Measurements from ENCODE around the gene FCN2.

The FCN2 gene

DNA sequence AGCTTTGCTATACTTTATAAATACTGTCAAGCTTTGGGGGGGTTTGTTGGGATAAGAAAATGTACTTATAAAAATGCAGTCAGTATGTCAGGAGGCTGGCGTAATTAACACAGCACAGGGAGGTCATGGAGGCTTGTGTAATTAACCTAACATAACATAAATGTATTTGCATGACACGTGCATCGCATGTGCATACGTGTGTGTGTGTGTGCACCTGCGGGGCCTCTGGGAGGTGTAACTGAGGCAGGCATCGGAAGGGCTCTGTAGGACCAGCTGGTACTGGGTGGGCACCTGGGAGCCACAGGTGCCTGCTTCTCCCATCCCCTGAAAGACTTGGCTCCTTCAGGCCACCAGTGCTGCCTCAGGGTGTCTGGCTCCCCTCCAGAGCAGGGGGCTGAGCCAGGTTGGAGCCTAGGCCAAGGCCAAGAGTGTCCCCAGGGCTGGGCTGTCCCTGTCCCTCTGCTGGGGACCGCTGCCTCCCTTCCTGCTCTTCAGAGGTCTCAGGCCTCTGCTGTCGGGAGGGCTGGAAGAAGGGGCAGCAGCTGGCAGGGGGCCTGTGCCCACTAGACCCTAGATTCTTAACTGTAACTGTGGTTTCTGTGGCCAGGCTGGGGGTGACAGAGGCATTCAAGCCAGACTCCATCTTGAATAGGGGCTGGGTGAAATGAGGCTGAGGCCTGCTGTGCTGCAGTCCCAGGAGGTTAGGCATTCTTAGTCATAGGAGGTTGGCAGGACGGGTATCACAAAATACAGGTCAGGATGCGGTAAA, 9.0 kb downstream of the FCN2 start:
- DNase-seq, result no peak

DNA sequence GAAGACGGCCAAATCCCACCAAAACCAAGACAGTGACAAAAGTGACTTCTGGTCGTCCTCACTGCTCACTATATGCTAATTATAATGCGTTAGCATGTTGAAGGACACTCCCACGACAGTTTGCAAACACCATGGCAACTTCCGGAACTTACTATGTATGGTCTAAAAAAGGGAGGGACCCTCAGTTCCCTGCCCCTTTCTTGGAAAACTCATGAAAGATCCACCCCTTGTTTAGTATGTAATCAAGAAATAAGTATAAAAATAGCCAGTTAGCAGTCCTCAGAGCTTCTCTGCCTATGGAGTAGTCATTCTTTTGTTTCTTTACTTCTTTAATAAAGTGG, 9.5 kb downstream of the FCN2 start:
- DNase-seq, result no peak

- DNase-seq, result no peak
Observed at GRCh38 chr9:134891053-134891452, 10.4 kb downstream of the FCN2 start.

- DNase-seq, result no peak
Observed at GRCh38 chr9:134891713-134892112, 11.1 kb downstream of the FCN2 start.

- no peak for DNase-seq
Observed at GRCh38 chr9:134892221-134892620, 11.6 kb downstream of the FCN2 start.

DNA sequence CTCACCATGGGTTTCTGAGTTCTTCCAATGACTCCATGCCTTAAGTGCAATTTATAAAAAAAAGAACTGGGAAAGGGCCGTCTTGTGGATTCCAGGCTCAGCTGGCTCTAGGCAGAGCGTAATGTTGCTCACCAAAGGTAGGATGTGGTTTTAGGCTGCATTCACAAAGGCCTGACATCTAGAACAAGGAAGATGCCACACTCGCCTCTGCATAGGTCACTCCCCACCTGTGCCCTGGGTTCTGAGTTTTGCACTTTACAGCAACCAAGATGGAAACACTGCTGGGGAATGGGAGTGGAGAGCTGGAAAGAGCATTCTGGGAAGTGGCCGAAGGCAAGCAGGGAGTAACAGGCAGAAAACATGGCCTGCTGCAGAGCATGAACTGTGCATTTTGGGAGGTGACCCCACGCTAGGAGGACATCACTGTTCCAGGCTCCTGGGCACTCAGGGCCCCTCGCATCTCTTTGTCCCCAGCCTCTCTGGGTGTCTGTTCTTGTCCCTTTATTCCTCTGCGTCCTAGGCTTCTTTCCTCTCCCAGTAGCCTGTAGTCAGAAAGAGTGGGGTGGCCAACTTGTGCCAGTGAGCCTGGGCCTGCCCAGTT, 12.3 kb downstream of the FCN2 start:
- DNase-seq, result no peak

GRCh38 chr9:134894136-134894860, 13.7 kb downstream of the FCN2 start:
- no peak for DNase-seq

DNA sequence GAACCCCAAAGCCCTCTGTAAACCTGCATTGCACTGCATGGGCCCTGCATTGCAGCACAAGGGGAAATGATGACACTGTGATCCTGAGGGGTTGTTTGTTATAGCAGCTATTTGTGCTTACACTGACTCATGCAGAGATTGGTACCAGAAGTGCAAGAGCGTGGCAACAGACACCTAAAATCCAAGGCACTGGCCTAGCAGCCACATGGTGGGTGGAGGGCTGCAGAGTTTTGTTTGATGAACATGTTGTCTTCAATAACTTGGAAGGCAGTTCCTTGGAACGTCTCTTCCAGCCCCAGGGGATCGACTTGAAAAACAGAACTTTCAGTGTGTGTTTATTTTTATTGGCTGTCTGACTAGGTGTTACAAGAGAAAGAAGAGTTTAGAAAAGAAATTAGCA, 14.5 kb downstream of the FCN2 start:
- no peak for DNase-seq

GRCh38 chr9:134895567-134895907, 14.9 kb downstream of the FCN2 start:
- no peak for DNase-seq

GRCh38 chr9:134895908-134896833, 15.6 kb downstream of the FCN2 start:
- DNase-seq, result peak; percentile 81

DNA sequence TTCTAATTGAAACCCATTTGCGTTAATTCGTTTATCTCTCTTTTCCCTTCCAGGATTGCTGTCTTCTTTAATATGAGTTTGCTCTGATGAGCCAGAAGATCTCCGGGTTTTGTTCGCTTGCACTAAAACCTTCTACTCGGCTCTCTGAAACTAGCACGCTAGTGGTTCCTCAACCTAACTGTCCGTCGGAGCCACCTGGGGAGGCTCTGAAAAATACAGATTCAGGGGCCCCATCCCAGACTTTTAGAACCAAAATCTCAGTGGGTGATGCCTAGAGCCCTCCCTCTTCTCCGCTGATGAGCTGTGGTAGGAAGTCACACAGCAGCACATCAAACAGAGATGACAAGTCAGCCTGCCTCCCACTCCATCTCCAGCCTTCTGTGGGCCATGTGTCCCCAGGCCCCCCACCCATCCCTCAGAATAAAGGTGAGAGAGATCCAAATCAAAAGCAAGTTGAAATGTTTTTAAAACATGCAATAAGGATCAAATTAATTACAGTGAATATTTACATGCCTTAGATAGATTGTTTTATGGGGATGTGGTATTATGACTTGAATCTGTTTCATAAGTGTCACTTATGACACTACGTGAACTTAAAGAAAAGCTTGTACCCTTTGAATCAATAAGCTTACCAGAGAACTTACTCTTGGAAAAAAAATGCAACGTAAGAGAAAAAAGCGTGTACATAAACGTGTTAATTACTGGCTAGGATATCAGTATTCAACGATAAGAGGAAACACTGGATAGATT, 16.4 kb downstream of the FCN2 start:
- no peak for DNase-seq

DNA sequence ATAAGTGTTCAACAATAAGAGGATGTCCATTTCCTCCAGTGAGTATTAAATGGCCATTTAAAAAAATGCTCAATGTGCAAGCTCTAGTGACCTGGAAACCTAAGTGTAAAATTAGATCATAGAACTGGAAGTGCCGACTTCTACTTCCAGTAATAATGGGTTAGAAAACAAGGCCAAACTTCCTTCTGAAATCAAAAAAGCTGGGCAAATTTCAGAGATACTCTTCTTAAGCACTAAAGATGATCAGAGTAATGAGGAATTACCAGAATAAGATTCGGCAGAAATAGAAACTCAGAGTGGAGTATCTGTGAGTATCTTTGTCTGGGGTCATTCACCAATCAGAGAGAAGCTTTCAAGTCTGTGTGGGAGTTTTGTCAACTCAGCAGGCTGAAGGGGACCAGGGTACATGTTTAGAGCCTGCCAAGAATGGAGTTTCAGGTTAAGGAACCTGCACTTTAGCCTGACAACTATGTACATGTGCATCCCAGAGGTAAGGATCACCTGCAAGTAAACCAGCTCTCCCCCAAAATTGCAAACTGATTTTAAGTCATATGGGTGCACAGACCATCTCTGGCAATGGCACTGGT, 17.1 kb downstream of the FCN2 start:
- no peak for DNase-seq

DNA sequence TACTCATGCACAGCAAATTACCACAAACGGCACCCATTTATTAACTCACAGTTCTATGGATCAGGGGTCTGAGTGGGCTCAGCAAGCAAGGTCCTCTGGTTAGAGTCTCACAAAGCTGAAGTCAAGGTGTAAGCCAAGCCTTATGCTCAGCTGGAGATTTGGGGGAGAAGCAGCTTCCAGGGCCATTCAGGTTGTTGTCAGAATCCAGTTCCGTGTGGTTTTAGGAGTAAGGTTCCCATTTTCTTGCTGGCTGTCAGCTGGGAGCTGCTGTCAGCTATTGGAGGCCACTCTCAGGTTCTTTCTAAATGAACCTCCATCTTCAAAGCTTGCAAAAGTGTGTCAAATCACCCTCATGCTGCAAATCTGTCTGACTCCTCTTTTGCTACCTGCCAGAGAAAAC, 17.7 kb downstream of the FCN2 start:
- DNase-seq, result no peak

DNA sequence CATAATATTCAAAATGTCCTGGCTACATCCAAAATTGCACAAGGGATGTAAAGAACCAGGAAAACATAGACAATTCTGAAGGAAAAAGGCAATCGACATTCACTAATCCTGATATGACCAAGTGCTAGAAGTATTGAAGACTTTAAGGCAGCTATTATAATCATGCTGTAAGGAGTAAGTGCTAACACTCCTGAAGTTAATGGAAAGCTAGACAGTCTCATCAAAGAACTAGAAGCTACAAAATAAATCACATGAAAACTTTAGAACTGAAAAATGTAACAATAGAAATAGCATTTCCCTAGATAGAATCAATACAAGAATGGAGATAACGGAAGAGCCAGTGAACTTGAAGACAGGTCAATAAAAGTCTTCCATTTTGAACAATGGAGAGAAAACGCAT, 18.6 kb downstream of the FCN2 start:
- no peak for DNase-seq

- no peak for DNase-seq
Observed at GRCh38 chr9:134899818-134900217, 19.2 kb downstream of the FCN2 start.

- no peak for DNase-seq
Observed at GRCh38 chr9:134902936-134903335, 22.3 kb downstream of the FCN2 start.

- DNase-seq, result no peak
Observed at GRCh38 chr9:134908524-134909309, 28.1 kb downstream of the FCN2 start.

DNA sequence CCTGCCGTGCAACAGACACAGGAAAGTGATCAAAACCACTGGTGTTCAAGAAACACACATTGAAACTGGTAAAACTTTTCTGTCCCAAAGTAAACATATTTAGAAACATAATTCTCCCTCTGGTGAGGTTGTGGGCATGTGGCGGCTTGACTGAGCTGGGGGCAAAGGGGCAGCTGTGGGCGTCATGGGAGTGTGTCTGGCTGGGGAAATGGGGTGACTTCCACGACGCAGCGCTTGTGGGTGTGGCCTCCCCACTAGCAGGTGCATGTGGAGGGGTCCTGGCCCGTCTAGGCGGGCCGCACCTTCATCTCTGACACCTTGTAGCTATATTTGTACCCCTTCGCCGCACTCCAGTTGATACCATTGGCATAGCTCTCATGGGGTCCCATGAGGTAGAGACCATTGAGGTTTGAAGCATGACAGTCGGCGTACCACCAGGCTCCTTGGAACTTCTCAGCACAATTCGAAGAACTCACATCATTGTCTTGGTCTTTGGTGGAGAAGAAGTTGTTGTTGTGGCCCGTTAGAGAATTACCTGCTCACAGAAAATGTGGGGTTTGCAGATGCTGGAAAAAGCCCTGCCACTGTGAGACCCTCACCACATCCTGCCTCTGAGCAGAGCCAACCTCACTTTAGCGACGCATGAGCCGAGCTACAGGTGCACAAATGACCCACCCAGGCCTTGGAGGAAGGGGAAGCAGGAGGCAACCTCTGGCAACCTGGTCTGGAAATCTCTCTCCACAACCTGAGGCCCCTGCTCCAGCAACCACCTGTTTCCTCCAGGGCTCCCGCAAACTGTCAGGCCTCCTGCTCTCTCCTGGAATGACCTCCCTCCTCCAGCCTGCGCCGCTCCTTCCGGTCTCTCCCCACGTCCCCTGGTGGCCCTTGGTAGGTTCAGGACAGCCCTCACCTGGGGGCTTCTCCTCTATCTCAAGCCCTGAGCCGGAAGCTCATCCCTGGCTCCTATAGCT, 29.2 kb downstream of the FCN2 start:
- no peak for DNase-seq

DNA sequence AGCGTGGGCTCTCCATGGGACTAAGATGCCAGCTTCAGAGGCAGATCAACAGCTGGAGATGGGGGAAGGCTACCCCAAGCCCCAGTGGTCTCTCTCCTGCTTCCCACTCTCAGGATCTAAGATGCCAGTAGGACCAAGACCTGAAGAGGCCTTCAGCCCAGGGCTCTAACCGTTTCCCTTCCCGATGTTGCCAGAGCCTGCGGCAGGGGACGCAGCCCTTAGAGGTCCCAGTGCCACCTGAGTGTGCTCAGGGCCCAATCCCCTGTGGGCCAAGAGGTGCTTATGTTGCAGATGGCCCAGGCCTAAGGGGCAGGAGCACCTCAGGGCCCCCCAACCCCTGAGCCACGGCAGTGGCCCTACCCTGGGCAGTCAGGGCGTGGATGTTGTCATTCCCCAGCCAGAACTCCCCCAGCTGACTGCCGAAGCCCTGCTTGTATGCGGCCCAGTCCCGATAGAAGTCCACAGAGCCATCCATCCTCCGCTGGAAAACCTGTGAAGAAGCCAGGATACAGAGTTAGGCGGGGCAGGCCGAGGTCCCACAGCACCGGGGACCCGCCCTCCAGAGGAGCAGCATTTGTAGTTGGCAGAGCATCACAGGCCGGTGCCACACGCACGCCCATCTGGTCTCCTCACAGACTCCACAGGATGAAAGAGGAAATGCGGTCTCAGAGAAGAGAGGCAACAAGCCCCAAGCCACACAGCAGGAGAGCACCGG, 31.7 kb downstream of the FCN2 start:
- DNase-seq, result no peak
